Left renal cortex interstitium (tissue), 4 donors: ENCODE results near the gene FUCA2. TPM values are rescaled to one million over a fixed set of nuclear protein-coding genes. Genes with fewer than 3 reads are reported as not detected.
"Not testable (repeated sequence)": the region's sequence is repeated elsewhere in the genome, so short reads cannot be mapped to it uniquely, and the experiment has no call there.

Source experiments
- DNase-seq, 4 donors: peaks; one replicate each; pipeline ENCODE4 v3.0.0-alpha.2; 2013; ENCODE audit warnings: low read depth in 4 of 4, low spot score in 2 of 4, missing footprints in 1 of 4
- polyA plus RNA-seq, 4 donors: library from polyadenylated mRNA; unstranded; fragments of 120-200 nt; gene quantifications; one replicate each; pipeline ENCODE4 v1.2.1, GENCODE V29; 2013; ENCODE audit not compliant: insufficient read length in 4 of 4

FUCA2 gene
- polyA plus RNA-seq, 4 donors, result 56.4 to 70.1 (median 66.7) TPM

DNA sequence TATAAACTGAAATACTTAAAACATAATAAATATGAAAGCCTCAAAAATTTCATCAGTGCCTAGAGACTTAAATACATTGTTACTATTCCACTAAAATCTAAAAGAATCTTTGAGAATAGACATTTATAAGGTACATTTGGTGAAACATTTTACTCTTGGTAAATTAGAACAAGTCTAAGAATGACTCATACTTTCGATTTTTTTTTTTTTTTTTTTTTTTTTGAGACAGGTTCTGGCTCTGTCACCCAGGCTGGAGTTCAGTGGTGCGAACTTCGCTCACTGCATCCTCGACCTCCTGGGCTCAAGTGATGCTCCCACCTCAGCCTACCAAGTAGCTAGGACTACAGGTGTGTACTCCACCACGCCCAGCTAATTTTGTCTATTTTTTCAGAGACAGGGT is 6.4 kb downstream of the FUCA2 start:
- DNase-seq, result no peak

DNA sequence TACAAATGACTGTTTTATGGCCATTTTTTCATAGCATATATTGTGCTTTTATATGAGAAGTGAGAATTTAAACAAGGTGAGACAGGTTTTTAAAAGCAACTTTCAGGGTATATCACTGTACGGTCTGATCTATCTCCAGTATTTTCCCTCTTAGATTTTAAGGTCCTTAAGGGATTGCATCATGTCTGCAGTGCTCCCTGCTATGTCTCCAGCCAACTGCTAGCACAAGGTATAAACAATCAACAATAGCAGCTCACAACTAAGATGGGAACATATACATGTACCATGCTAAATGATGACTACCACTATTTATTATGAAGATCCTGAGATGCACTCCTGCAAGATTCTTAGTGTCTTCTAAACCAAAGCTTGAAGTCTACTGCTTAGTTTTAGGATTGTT is 7.2 kb downstream of the FUCA2 start:
- DNase-seq, result no peak

DNA sequence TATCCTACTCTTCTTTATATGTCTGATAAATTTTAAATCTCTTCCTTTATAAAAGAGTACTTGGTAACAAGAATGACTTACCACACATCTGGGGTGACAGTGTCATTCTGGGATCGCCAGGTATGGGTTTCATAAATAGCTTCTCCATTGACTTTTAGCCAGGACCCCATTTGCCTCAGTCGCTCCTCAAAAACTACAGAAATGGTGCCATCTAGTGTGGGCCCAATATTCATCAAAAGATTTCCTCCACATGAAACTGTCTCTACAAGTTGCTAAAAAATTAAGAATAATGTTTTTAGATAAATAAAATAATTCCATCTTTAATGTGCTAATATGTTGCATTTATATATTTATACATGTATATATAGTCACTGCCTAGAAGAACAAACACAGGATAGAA is 9.7 kb downstream of the FUCA2 start:
- DNase-seq, result no peak

DNA sequence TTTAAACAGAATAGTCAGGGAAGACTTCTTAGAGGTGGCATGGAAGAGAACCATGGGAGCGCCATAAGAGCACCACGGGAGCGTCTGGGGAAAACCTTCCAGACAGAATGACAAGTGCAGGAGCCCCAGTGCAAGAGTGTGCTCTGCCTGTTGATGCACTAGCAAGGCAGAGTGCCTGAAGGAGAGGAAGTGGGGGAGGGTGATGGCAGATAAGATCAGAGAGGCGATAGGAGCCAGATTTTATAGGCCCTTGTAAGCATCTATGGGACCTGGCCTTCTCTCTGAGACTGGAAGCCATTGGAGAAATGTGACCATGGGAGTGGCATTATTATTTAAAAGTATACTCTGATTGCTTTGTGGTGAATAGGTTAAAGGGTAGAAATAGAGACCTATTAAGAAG is 13.1 kb downstream of the FUCA2 start:
- no peak for DNase-seq

DNA sequence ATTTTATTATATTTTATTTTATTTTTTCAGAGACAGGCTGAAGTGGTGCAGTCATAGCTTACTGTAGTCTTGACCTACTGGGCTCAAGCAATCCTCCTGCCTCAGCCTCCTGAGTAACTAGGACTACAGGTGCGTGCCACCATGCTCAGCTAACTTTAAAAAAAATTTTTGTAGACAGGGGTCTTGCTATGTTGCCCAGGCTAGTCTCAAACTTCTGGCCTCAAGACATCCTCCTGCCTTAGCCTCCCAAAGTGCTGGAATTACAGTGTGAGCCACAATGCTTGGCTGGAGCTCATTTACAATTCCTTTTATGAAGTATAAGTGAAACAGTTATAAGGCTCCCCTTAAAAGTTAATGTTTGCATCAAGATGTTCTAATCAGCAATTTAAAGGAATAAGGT is 14.5 kb downstream of the FUCA2 start:
- no peak for DNase-seq

DNA sequence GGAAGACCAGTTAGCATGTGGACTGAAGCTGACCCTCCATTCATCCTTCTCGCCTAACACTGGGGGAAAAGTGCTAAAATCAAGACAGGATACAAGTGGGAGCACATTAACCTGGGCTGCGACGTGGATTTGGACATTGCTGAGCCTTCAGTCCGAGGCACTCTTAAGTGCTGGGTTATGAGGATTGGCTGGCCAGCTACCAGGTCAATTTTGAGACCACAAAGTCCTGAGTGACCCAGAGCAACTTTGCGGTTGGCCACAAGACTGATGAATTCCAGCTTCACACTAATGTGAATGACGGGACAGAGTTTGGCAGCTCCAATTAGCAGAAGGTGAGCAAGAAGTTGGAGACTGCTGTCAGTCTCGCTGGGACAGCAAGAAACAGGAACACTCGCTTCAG is 20.7 kb downstream of the FUCA2 start:
- DNase-seq, result no peak

DNA sequence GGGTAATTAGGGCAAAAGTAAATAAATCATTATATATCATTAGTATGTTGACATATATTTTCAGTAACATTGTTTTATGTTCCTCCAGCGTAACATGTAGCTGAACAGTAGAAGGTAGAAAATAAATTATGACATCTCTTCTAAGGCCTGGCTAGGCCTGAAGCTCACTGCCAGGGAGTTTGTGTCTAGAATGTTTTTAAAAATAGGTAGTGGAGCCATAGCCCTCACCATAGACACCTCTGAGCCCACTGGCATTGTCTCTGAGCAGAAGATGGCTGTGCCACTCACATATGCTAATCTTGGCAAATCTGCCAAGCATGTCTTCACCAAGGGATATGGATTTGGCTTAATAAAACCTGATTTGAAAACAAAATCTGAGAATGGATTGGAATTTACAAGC is 21.3 kb downstream of the FUCA2 start:
- no peak for DNase-seq

DNA sequence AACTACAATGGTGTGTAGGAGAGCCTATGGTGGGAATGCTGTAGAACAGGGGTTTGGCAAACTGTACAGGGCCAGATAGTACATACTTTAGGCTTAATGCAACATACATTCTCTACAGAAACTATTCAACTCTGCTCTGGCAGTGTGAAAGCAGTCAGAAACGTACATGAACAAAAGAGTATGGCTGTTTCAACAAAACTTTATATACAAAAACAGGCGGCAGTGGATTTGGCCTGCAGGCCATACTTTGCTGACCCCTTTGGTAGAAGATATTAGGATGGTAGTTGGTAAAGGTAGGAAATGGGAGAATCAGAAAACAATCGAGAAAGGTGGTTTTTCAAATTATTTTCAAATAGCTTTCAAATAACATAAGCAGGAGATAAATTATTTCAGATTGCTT is 24.8 kb downstream of the FUCA2 start:
- DNase-seq, result no peak

DNA sequence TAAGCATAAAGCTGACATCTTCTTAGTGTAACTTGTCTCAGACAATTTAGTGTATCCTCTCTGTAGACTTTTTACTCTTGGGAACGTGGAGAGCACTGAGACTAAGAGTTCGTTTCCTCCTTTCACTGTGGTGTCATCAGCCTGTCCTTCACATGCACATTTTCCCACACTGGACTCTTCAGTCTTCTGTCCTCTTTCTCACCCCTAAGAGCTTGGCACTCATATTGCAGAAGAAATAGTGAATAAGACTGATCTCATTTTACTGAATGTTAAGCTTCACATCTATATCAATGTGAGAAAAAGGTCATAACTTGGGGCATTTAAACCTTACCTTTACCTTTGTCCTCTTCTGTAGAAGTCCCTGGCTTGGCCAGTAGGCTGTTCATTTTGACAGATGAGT is 25.6 kb downstream of the FUCA2 start:
- no peak for DNase-seq

DNA sequence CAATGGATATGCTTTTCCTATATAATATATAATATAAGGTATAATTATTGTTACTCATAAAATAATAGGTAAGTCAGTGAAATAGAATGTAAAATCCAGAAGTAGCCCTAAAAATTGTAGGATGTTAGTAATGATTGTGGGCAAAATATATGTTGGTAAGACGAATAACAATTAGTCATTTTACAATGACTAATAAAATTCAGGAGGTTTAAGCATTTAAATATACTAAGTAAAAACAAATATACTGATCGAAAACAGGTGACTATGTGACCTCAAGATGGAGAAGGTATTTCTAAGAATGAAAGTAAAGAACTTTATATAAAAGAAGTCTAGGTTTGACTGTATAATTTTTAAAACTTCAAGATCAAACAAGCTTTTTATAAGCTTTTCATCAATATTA is 28.9 kb downstream of the FUCA2 start:
- DNase-seq, result no peak

DNA sequence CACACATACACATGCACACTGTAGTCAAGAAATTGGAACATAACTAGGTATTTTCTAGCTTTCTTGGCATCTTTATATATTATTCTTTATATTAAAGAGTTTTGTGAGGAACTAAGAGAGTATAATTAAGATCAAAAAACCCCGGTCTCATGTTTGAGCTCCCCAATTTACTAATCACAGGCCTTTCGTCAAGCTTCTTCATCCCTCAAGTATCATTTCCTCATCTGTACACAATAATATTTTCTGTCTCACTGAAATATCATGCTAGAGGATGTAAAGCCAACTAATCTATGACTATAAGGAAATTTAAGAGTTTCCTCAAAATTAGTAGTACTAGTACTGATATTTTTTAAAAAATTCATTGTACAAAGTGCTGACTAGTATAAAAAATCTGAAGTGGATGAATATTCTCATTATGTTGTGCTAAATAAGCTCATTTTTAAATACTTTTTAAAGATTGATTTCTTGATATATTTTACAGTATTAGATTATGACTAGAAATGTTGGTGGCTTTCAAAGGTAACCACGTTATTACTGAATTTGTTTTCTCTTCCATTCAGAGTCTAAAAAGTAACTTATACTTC is 32.9 kb downstream of the FUCA2 start:
- DNase-seq, result no peak

DNA sequence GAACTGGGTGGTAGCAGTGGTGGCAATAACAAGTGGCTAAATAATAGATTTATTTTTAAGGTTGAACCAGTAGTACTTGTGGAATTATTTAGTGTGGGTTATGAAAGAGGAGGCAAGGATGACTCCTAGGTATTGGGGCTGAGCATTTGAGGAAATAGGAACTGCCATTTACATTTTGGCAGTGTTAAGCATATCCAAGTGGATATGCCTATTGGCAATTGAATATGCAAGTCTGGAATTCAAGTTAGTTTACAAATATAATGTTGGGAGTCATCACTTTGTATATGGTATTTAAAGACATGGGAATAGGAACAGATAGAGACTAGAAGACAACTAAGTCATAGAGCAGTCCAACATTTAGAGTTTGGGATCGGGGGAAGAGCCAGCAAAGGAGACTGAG is 35.0 kb downstream of the FUCA2 start:
- DNase-seq, result no peak

DNA sequence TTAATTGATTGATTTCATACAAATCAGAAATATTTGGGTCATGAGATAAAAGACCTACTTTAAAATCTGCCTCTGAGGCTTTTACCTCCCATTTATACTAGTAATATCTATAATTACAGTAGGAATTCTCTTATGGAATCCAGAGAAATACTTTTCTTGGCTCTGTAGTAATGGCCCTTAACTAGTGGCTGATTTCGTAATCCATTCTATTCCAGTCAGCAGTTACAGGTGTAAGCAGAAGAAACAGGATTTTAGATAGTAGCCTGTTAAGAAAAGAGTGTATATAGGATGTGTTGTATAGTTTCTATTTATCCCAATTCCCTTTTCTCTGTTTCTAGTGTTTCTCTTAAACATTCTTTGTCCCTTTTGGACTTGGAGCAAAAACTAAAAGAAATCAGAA is 39.7 kb downstream of the FUCA2 start:
- no peak for DNase-seq

DNA sequence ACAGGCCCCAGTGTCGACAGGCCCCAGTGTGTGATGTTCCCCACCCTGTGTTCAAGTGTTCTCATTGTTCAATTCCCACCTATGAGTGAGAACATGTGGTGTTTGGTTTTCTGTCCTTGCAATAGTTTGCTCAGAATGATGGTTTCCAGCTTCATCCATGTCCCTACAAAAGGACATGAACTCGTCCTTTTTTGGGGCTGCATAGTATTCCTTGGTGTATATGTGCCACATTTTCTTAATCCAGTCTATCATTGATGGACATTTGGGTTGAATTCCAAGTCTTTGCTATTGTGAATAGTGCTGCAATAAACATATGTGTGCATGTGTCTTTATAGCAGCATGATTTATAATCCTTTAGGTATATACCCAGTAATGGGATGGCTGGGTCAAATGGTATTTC is 42.7 kb downstream of the FUCA2 start:
- not testable (repeated sequence) for DNase-seq

DNA sequence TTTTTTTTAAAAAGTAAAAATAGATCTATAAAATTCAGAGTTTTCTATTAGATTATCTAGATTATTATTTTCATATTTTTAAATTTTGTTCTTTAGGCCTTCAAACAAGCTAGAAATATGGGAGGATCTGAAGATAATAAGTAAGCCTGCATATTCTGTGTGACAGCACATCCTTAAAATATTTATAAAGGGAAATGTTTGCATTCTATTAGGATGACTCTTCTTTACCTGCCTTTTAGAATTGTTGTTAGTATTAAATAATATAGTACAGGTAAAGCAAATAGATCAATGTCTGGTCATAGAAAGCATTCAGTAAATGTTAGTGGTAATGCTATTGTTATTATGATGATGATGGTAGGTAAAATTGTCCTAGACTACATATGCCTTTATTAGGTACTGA is 43.5 kb downstream of the FUCA2 start:
- no peak for DNase-seq

DNA sequence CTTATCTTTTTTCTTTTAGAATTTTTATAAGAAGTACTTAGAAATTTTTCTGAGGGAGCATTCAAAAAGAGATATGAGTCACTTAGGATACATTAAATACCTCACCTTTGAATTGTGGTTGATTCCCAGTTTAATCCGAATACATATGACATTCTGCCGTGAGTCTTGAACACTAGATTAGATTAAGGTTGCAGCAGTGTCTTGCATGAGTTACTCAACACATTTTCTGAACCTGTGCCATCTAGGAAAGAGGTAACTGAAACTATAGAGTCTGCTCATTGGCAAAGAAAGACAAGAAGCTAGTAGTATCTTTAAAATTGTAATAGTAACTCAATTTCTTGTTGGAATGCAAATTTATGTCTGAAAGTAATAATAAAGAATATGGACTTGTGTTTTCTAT is 46.0 kb downstream of the FUCA2 start:
- DNase-seq, result no peak

DNA sequence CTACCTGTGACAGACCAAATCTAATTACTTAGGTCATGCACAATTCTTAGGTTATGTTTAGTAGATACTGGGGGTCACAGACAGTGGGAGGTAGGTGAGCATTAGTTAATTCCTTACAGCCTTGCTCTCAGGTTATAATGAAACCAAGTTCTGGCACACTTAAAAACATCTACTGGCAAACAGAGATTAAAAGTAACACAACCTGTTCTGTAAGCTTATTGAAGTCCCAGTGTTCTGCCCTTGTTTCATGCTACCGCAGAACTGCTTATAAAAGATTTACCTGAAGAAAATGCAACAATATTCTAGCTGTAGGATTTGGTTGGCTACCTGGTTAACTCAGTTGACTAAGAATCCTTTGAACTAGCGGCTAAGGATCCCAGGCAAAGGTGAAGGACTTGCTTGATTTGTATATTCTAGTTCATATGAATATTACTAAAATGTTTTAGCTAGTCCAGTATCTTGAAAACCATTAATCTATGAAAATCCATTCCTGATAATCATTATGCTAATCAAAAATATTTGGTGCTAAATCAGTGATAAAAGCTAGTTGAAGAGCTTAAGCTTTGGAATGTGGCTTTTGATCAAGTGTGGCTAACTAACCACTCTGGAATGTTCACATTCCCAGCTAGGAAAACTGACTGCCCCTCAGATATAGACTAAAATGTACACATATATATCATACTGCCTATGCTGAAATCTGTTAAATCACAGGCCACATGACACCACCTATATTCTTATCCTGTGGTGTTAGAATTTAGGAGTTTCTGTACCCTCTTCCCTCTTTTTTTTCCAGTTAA is 53.8 kb downstream of the FUCA2 start:
- DNase-seq, result no peak

DNA sequence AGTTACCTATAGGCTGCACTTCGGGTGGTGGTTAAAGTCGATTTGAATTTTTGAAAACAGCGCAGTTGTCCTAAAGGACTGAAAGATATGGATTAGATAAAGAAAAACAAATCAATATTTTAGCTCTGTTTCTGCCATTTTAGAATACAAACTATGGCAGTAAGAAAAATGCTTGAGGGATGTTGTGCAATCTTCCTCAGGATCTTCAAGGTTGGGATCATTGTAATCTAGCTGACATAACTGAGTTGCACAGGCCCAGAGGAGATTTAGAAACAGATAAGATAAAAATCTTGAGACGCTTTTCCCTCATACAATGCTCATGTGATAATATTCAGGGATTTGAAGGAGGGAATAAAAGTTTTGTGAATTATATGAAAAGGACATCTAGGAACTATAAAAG is 60.0 kb downstream of the FUCA2 start:
- no peak for DNase-seq

DNA sequence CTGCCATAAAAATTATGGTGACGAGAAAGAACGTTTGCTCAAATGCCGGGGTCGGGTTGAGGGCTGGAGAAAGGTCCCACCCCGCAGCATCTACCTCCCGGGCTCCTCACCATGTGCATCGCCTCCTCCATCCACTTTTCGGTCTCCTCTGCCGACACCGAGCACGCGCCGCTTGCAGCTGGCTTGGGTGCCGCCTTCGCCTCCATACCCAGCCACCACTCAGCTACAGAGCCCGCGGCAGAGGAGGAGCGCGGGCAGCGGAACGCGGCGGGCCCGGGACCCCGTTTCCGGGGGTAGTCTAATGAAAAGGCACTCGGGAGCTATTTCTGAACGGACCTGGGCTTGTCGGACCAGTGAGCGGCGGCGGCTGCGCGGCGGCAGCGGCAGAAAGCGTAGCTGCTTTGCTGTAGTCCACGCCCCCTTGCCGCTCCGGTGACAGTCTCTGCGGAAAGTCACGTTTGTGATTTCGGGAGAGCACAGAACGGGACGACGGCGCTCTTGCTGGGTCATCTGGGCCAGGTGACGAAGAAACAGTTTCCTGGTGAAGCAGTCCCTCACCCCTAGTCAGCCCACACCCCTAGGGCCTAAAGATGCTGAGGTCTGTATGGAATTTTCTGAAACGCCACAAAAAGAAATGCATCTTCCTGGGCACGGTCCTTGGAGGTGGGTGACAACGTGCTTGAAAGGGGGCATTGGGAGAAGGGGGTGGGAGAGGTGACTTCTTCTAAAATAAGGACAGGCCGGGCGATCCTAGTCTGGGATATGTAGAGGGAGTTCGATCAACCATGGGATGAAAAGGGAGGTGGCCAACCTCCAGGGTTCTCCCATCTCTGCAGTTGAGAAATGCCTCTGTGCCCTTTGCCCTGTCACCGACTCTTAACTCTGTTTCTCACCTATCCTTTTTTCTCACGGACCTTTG is 60.8 kb downstream of the FUCA2 start, which contains the start of the genes ADAT2 and PEX3:
Gene ADAT2 (minus strand): TSS at position 243 of the 919 bp plus-strand sequence. CDS start 37 bp downstream, at position 206.
Gene PEX3 (plus strand): TSS at position 353 of the 919 bp plus-strand sequence. CDS start 238 bp downstream, at position 591.
- peak; percentile 66 to 84 (median 79) for DNase-seq

DNA sequence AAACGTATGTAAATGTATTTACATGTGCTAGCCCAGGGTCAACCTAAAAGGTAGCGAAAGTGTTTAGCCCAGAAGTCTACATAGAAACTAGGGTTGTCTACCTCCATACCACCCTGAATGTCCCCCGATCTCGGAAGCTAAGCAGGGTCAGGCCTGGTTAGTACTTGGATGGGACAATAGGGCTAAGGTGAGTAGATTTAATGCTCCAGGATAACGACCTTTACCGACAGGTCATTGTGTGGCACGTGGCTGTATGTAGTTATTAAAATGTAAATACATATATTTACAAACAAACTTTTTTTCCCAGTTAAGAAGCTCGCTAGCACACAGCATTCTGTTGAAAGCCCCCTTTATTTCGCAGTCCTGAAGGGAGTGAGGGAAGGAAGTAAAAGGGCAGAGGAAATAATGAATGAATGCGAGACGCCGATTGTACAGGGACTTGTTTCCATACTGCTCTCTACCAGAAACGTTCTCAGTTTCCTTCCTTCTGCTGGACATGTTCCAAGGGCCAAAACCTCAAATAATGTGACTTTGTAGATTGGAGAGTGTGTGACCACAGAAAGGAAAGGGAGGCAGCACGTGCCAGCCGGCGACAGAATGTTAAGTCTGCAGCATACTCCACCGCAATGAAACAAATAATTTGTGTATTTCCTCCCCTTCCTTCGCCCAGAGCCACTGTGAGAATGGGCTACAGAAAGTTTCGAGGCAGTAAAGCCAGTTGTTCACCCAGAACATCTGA is 61.6 kb downstream of the FUCA2 start:
- peak in 1 of 4 donors; percentile 40 for DNase-seq
